Stomach (tissue), 4 donors: ENCODE results near the gene PPFIA1.

Source experiments
- CTCF ChIP-seq, 7 experiments: fragments of 450-650 bp in 4 of 7; fragments of 200-600 bp in 3 of 7; sonication (generic) in 3 of 7; IDR thresholded peaks; one replicate each; pipeline ENCODE4 v1.5.1; 2016 to 2019; ENCODE audit warnings: antibody characterized with exemption in 7 of 7, control low read depth in 2 of 7, mild to moderate bottlenecking in 1 of 7
- EP300 ChIP-seq: sonication (generic); formaldehyde crosslinking; IDR thresholded peaks from one replicate; pipeline ENCODE4 v1.6.1; 2017; ENCODE audit warnings: antibody characterized with exemption
- POLR2A ChIP-seq, 4 donors: fragments of 450-650 bp; IDR thresholded peaks; one replicate each; pipeline ENCODE4 v1.6.1; 2016; ENCODE audit warnings: antibody characterized with exemption in 4 of 4, control low read depth in 2 of 4, mild to moderate bottlenecking in 1 of 4, moderate library complexity in 1 of 4
- POLR2AphosphoS5 ChIP-seq, 3 donors: sonication (generic); formaldehyde crosslinking; IDR thresholded peaks; one replicate each; pipeline ENCODE4 v1.6.1; 2016; ENCODE audit warnings: antibody characterized with exemption in 3 of 3

GRCh38 chr11:70429428-70429705 is 158.9 kb downstream of the PPFIA1 start:
- no peak for TF ChIP-seq CTCF (IDR thresholded peaks at IDR 0.05)
- no peak for TF ChIP-seq POLR2AphosphoS5 (IDR thresholded peaks at IDR 0.05)
- no peak for TF ChIP-seq POLR2A (IDR thresholded peaks at IDR 0.05)
- TF ChIP-seq EP300, result no peak
